NCI-H82 treated with DMSO at 0.1 percent for 48 hours (cell line): ENCODE measurements around the gene PYGO1.
"Not testable (repeated sequence)": the region's sequence is repeated elsewhere in the genome, so short reads cannot be mapped to it uniquely, and the experiment has no call there.

Source experiments
- DNase-seq: peaks from one replicate; lab custom pipeline; 2025; ENCODE audit not compliant: unreplicated experiment; lab: John Stamatoyannopoulos, UW

Gene PYGO1

GRCh38 chr15:55513152-55513551, 75.0 kb downstream of the PYGO1 start:
- no peak for DNase-seq

GRCh38 chr15:55507567-55507966, 80.6 kb downstream of the PYGO1 start:
- no peak for DNase-seq

- DNase-seq = not testable (repeated sequence)
Measured at GRCh38 chr15:55505407-55505806, 82.7 kb downstream of the PYGO1 start.

GRCh38 chr15:55499151-55499550, 89.0 kb downstream of the PYGO1 start:
- no peak for DNase-seq

DNA sequence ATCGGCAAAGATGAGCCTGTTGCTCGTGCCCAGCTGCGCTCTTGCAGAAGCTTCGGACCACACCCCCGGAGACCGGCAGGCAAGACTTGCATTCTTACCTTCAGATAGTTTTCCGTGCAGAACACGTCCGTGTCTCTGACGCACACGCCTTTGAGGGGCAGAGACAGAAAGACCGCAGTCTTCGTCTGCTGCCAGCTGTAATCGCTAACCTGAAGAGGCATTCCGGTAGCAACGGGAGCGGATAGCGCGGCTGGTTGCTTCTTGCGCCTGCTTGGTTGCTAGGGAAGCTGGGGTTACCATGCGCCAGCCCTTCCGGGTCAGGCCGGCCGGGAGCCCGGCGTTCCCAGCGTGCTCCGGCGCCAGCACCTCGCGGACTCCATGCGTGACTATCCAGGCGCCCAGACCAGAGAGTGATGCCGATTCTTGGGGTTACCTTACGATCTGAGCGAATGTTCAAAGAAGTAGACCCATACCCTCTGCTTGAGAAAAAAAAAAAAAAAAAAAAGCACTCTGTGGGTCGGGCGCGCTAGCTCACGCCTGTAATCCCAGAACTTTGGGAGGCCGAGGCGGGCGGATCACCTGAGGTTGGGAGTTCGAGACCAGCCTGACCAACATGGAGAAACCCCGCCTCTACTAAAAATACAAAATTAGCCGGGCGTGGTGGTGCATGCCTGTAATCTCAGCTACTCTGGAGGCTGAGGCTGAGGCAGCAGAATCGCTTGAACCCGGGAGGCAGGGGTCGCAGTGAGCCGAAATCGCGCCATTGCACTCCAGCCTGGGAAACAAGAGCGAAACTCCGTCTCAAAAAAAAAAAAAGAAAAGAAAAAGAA, 89.8 kb downstream of the PYGO1 start:
- peak; percentile 71 for DNase-seq

DNA sequence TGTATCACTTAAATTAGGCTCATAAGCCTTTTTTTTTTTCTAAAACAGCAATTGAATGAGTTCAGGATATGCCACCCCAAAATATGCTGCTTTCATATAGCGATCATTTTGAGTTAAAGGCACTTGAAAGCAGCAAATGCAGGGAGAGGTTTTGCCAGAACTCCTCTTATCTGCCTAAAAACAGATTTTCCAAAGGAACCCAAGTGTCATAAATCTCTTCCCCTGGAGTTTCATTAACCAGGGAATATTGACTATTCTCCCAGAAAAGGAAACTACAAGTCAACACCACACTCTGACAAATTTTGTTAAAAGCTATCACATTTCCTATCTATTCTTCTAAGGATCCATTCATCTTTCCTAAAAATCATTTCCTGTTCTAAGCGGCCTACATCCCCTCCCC, 91.4 kb downstream of the PYGO1 start:
- no peak for DNase-seq

DNA sequence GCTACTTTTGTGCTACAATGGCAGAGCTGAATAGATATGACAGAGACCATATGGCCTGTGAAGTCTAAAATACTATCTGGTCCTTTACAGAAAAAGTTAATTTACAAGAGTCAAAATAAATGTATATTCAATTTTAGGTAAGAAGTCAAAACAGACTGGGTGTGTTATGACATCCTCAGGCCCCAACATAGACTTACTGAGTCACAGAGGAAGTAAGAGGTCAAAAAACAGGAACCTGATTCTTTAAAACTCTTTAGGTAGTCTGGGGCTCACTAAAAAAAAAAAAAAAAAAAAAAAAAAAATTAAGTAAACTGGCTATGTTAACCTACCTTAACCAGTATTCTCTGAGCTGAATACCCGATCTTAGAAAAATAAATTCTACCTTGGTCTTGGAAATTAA, 93.2 kb downstream of the PYGO1 start:
- DNase-seq = no peak

GRCh38 chr15:55488952-55489600, 99.1 kb downstream of the PYGO1 start:
- DNase-seq = not testable (repeated sequence)
